Measurements from ENCODE around the gene MED10. TPM values are rescaled to one million over a fixed set of nuclear protein-coding genes. Genes with fewer than 3 reads are reported as not detected.

Gene MED10
- total and polyA plus RNA-seq, 2 experiments from 2014 or later: 19.7 to 75.5 TPM

- TF ChIP-seq CTCF (IDR thresholded peaks at IDR 0.05; ENCODE audit: poor library complexity): no peak
- TF ChIP-seq EZH2 (IDR thresholded peaks at IDR 0.05; ENCODE audit: borderline replicate concordance): no peak
- no peak for TF ChIP-seq EZH2phosphoT487 (IDR thresholded peaks at IDR 0.05; ENCODE audit: low read depth, severe bottlenecking, unreplicated experiment)
- H4K20me1 ChIP-seq (ENCODE audit: insufficient read depth, poor library complexity, severe bottlenecking): no peaks in the 10 kb centered on the region
- H3K9me2 ChIP-seq (replicated peaks; ENCODE audit: insufficient read depth): no peaks in the 10 kb centered on the region
- no peak overlapping the region for H2AFZ ChIP-seq
- 87% methylated on average over 5 of the region's 5 CpGs for WGBS (ENCODE audit: low lambda C conversion rate, missing lambda C conversion rate)
- H3K36me3 ChIP-seq (replicated peaks; ENCODE audit: insufficient read depth, low read depth): no peaks in the 10 kb centered on the region
- no peak overlapping the region for H3K4me2 ChIP-seq
- no peak overlapping the region for H3K27ac ChIP-seq
- H3K27me3 ChIP-seq: no peaks in the 10 kb centered on the region
- H3K4me3 ChIP-seq: no peak overlapping the region
- DNase-seq (ENCODE audit: low spot score): no peak
- no peaks in the 10 kb centered on the region for H3K79me2 ChIP-seq
- no peaks in the 10 kb centered on the region for H3K9me3 ChIP-seq (ENCODE audit: low read depth)
- no peaks in the 10 kb centered on the region for H3K4me1 ChIP-seq (ENCODE audit: insufficient read depth)
Measured at GRCh38 chr5:6344593-6344989, 33.8 kb downstream of the MED10 start.

GRCh38 chr5:6343951-6344592 lies 34.3 kb downstream of the MED10 start:
- 86% methylated on average over 11 of the region's 11 CpGs for WGBS (ENCODE audit: low lambda C conversion rate, missing lambda C conversion rate)
- H3K9me3 ChIP-seq (ENCODE audit: low read depth): no peaks in the 10 kb centered on the region
- no peaks in the 10 kb centered on the region for H3K4me1 ChIP-seq (ENCODE audit: insufficient read depth)
- no peak overlapping the region for H3K4me3 ChIP-seq
- no peak overlapping the region for H3K4me2 ChIP-seq
- no peaks in the 10 kb centered on the region for H3K9me2 ChIP-seq (replicated peaks; ENCODE audit: insufficient read depth)
- H3K79me2 ChIP-seq: no peaks in the 10 kb centered on the region
- H4K20me1 ChIP-seq (ENCODE audit: insufficient read depth, poor library complexity, severe bottlenecking): no peaks in the 10 kb centered on the region
- H3K27me3 ChIP-seq: no peaks in the 10 kb centered on the region
- H2AFZ ChIP-seq: no peak overlapping the region
- no peak for TF ChIP-seq CTCF (IDR thresholded peaks at IDR 0.05; ENCODE audit: poor library complexity)
- no peak for TF ChIP-seq EZH2 (IDR thresholded peaks at IDR 0.05; ENCODE audit: borderline replicate concordance)
- TF ChIP-seq EZH2phosphoT487 (IDR thresholded peaks at IDR 0.05; ENCODE audit: low read depth, severe bottlenecking, unreplicated experiment): no peak
- no peak overlapping the region for H3K27ac ChIP-seq
- no peak for DNase-seq (ENCODE audit: low spot score)
- no peaks in the 10 kb centered on the region for H3K36me3 ChIP-seq (replicated peaks; ENCODE audit: insufficient read depth, low read depth)

- H3K4me2 ChIP-seq: no peak overlapping the region
- WGBS (ENCODE audit: low lambda C conversion rate, missing lambda C conversion rate): 82% methylated on average over 14 of the region's 14 CpGs
Measured at GRCh38 chr5:6342689-6343315, 35.5 kb downstream of the MED10 start.

More at GRCh38 chr5:6342689-6343315, 35.5 kb downstream of the MED10 start:
- H3K4me1 ChIP-seq (ENCODE audit: insufficient read depth): no peaks in the 10 kb centered on the region
- TF ChIP-seq CTCF (IDR thresholded peaks at IDR 0.05; ENCODE audit: poor library complexity): no peak
- no peak for TF ChIP-seq EZH2 (IDR thresholded peaks at IDR 0.05; ENCODE audit: borderline replicate concordance)
- TF ChIP-seq EZH2phosphoT487 (IDR thresholded peaks at IDR 0.05; ENCODE audit: low read depth, severe bottlenecking, unreplicated experiment): no peak
- no peaks in the 10 kb centered on the region for H3K36me3 ChIP-seq (replicated peaks; ENCODE audit: insufficient read depth, low read depth)
- H3K27me3 ChIP-seq: no peaks in the 10 kb centered on the region
- no peaks in the 10 kb centered on the region for H3K9me3 ChIP-seq (ENCODE audit: low read depth)
- DNase-seq (ENCODE audit: low spot score): no peak
- no peaks in the 10 kb centered on the region for H3K9me2 ChIP-seq (replicated peaks; ENCODE audit: insufficient read depth)
- no peak overlapping the region for H2AFZ ChIP-seq
- no peaks in the 10 kb centered on the region for H3K79me2 ChIP-seq
- H3K27ac ChIP-seq: no peak overlapping the region
- H3K4me3 ChIP-seq: no peak overlapping the region
- H4K20me1 ChIP-seq (ENCODE audit: insufficient read depth, poor library complexity, severe bottlenecking): no peaks in the 10 kb centered on the region

All from hepatocyte (in vitro differentiated cells).